Colonic mucosa (tissue), 4 donors: ENCODE data around the gene ACTA2. TPM values are rescaled to one million over a fixed set of nuclear protein-coding genes. Genes with fewer than 3 reads are reported as not detected.

ENCODE experiments used
- DNase-seq: peaks from one replicate; pipeline ENCODE4 v3.0.0-alpha.2; 2020
- H3K27ac ChIP-seq: fragments of 200-600 bp; one replicate; pipeline ENCODE4 v1.8.0; 2021
- H3K27me3 ChIP-seq: fragments of 200-600 bp; one replicate; pipeline ENCODE4 v1.8.0; 2021
- H3K36me3 ChIP-seq: fragments of 200-600 bp; one replicate; pipeline ENCODE4 v1.8.0; 2021
- H3K4me1 ChIP-seq: fragments of 200-600 bp; one replicate; pipeline ENCODE4 v1.8.0; 2021; ENCODE audit warnings: mild to moderate bottlenecking
- H3K4me3 ChIP-seq: fragments of 200-600 bp; one replicate; pipeline ENCODE4 v1.8.0; 2021
- H3K9ac ChIP-seq, 2 donors: one replicate each; pipeline ENCODE4 v1.7.0; 2013; ENCODE audit warnings: control low read depth in 2 of 2, low read depth in 2 of 2, low read length in 2 of 2
- H3K9me3 ChIP-seq: fragments of 200-600 bp; one replicate; pipeline ENCODE4 v1.8.0; 2021
- CTCF ChIP-seq: fragments of 200-600 bp; IDR thresholded peaks from one replicate; pipeline ENCODE4 v1.8.0; 2022; ENCODE audit warnings: antibody characterized with exemption, mild to moderate bottlenecking
- intact Hi-C: fragments of 100-400 bp; cut with DNase I; formaldehyde crosslinking; loops from one replicate; pipeline ENCODE4 v1.14.1; 2022
- total RNA-seq, 2 donors: library from RNA; stranded (reverse); fragmentation: NEBNext Ultra II Directional in 1 of 2; extraction: Animal tissue kit (Norgen Biotek cat#: 25700) in 1 of 2; gene quantifications; one replicate each; pipeline ENCODE4 v1.2.1, GENCODE V29; 2021
- donor health status: healthy.
- donor health status: DM: no; HTN: no; CAD: no.
- donor health status: DM: no; HTN: no; CAD: no.

The ACTA2 gene
- total RNA-seq, 2 donors from 2014 or later, result 88.3 to 265 TPM

- Histone ChIP-seq H3K27me3 (no peaks in the 10 kb centered on the region), H3K27ac (no peak overlapping the region), H3K9me3 (no peaks in the 10 kb centered on the region), H3K4me3 (no peak overlapping the region), H3K36me3 (no peaks in the 10 kb centered on the region), H3K9ac (no peak overlapping the region), H3K4me1 (no peaks in the 10 kb centered on the region)
- no peak for TF ChIP-seq CTCF
- DNase-seq, result no peak
- intact Hi-C loops, result no loop called here
Observed at GRCh38 chr10:88966797-88967196, 14.2 kb upstream of the ACTA2 start.

GRCh38 chr10:88964869-88965415 is 12.4 kb upstream of the ACTA2 start:
- Histone ChIP-seq H3K4me1 (no peaks in the 10 kb centered on the region), H3K9me3 (no peaks in the 10 kb centered on the region), H3K4me3 (no peak overlapping the region), H3K9ac (no peak overlapping the region), H3K27me3 (no peaks in the 10 kb centered on the region), H3K36me3 (no peaks in the 10 kb centered on the region), H3K27ac (no peak overlapping the region)
- TF ChIP-seq CTCF, result no peak
- intact Hi-C loops, result no loop called here
- DNase-seq, result no peak

- no peaks in the 10 kb centered on the region for H3K36me3 ChIP-seq
- no peak overlapping the region for H3K9ac ChIP-seq
- no peak overlapping the region for H3K4me3 ChIP-seq
- H3K9me3 ChIP-seq, result no peaks in the 10 kb centered on the region
- H3K27ac ChIP-seq, result no peak overlapping the region
- intact Hi-C loops, result no loop called here
- no peaks in the 10 kb centered on the region for H3K27me3 ChIP-seq
- TF ChIP-seq CTCF, result no peak
- DNase-seq, result no peak
- no peaks in the 10 kb centered on the region for H3K4me1 ChIP-seq
Observed at GRCh38 chr10:88964360-88964759, 11.8 kb upstream of the ACTA2 start.

- no peaks in the 10 kb centered on the region for H3K4me1 ChIP-seq
- no peak overlapping the region for H3K4me3 ChIP-seq
- H3K27me3 ChIP-seq, result no peaks in the 10 kb centered on the region
- H3K36me3 ChIP-seq, result no peaks in the 10 kb centered on the region
- no peak for TF ChIP-seq CTCF
- intact Hi-C loops, result no loop called here
- no peak for DNase-seq
- no peak overlapping the region for H3K9ac ChIP-seq
- H3K9me3 ChIP-seq, result no peaks in the 10 kb centered on the region
- no peak overlapping the region for H3K27ac ChIP-seq
Observed at GRCh38 chr10:88963318-88963717, 10.7 kb upstream of the ACTA2 start.

- intact Hi-C loops, result no loop called here
Observed at GRCh38 chr10:88962336-88962735, 9.8 kb upstream of the ACTA2 start.

More at GRCh38 chr10:88962336-88962735, 9.8 kb upstream of the ACTA2 start:
- Histone ChIP-seq H3K4me3 (no peak overlapping the region), H3K4me1 (no peaks in the 10 kb centered on the region), H3K36me3 (no peaks in the 10 kb centered on the region), H3K27ac (no peak overlapping the region), H3K9me3 (no peaks in the 10 kb centered on the region), H3K27me3 (no peaks in the 10 kb centered on the region), H3K9ac (no peak overlapping the region)
- no peak for TF ChIP-seq CTCF
- DNase-seq, result no peak
